8988T (cell line): ENCODE data around the gene NT5C3B.

Experiments
- DNase-seq: peaks from one replicate; pipeline ENCODE4 v3.0.0; 2011

NT5C3B gene

GRCh38 chr17:41806685-41807445 is 29.2 kb downstream of the NT5C3B start:
- DNase-seq = no peak

GRCh38 chr17:41803049-41804020 is 32.7 kb downstream of the NT5C3B start:
- DNase-seq = no peak

GRCh38 chr17:41801374-41802271 is 34.4 kb downstream of the NT5C3B start:
- peak; percentile 59 for DNase-seq

- no peak for DNase-seq
These were observed 35.2 kb downstream of the NT5C3B start for GRCh38 chr17:41800601-41801373.

- no peak for DNase-seq
These were observed 36.7 kb downstream of the NT5C3B start for GRCh38 chr17:41799366-41799765.

GRCh38 chr17:41797377-41797776 is 38.7 kb downstream of the NT5C3B start:
- no peak for DNase-seq

- no peak for DNase-seq
These were observed 39.7 kb downstream of the NT5C3B start for GRCh38 chr17:41796121-41796895.

GRCh38 chr17:41794540-41794975 is 41.5 kb downstream of the NT5C3B start:
- no peak for DNase-seq

GRCh38 chr17:41793784-41794539 is 42.1 kb downstream of the NT5C3B start:
- no peak for DNase-seq

GRCh38 chr17:41792845-41793783 is 42.9 kb downstream of the NT5C3B start:
- DNase-seq = no peak

- DNase-seq = no peak
These were observed 49.0 kb downstream of the NT5C3B start for GRCh38 chr17:41787021-41787418.

GRCh38 chr17:41786227-41787020 is 49.6 kb downstream of the NT5C3B start, which contains the start of gene JUP:
Gene JUP, minus strand, starts transcription at chr17:41786711. Its CDS starts 14,857 bp downstream, at chr17:41771854.
- peak; percentile 94 for DNase-seq

GRCh38 chr17:41785859-41786226 is 50.2 kb downstream of the NT5C3B start:
- no peak for DNase-seq

- DNase-seq = no peak
These were observed 50.8 kb downstream of the NT5C3B start for GRCh38 chr17:41785091-41785858.

GRCh38 chr17:41784207-41784744 is 51.8 kb downstream of the NT5C3B start:
- DNase-seq = no peak

- DNase-seq = no peak
These were observed 53.9 kb downstream of the NT5C3B start for GRCh38 chr17:41782142-41782541.
